ENCODE data around the gene POLR3B. TPM values are rescaled to one million over a fixed set of nuclear protein-coding genes. Genes with fewer than 3 reads are reported as not detected.
A peak's percentile ranks its signal among the peaks of the same experiment; 100 is the strongest.

The POLR3B gene
- polyA plus RNA-seq, 3 donors, result 1.7 to 2.6 (median 2.0) TPM

DNA sequence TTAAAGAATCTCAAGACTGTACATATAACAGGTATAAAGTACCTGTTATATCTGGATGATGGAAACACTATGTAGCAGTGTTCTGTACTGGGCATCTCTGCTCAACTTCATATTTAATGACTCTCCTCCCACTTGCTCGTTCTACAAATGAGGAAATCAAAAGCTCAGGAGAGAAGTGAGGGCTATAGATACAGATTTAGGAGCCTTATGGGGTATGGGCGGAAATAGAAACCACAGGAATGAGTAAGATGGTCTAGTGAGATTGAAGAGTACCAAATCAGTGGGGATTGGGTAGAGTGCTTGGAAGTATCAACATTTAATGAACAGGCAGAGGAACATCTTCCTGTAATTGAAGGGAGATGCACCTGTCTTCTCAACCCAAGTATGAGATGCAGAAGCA, 23.8 kb upstream of the POLR3B start:
- no peak overlapping the region for H3K4me3 ChIP-seq (replicated peaks in 1 of 3; ENCODE audit: low read depth in 2 of 3, low read length in 3 of 3)
- H3K4me2 ChIP-seq (replicated peaks; ENCODE audit: extremely low read depth, low read length, poor library complexity, severe bottlenecking), result no peak overlapping the region
- H3K9me3 Mint-ChIP-seq, result no peaks in the 10 kb centered on the region
- no peak overlapping the region for H3K9ac ChIP-seq (ENCODE audit: insufficient read depth, low read length, poor library complexity, severe bottlenecking)
- TF ChIP-seq CTCF (IDR thresholded peaks at IDR 0.05), result no peak
- peak overlapping the region in 2 of 7 donors; percentile 0 to 31 for H3K27ac Mint-ChIP-seq
- no peak overlapping the region for H3K27ac ChIP-seq (ENCODE audit: low read depth in 1 of 2, low read length in 2 of 2)
- no peaks in the 10 kb centered on the region for H3K79me2 ChIP-seq (ENCODE audit: insufficient read depth, low read length)
- H3K4me3 Mint-ChIP-seq, result no peak overlapping the region
- no peak overlapping the region for H2AFZ ChIP-seq (ENCODE audit: insufficient read depth, low read depth, low read length, poor library complexity, severe bottlenecking)
- peaks cover 71% of the 10 kb centered on the region for H3K4me1 Mint-ChIP-seq
- no peaks in the 10 kb centered on the region for H3K27me3 ChIP-seq (ENCODE audit: control insufficient read depth in 2 of 2, insufficient read depth in 2 of 2, low read length in 2 of 2)
- no peaks in the 10 kb centered on the region for H4K20me1 ChIP-seq (ENCODE audit: insufficient read depth, low read length)
- H3K36me3 ChIP-seq (replicated peaks in 1 of 2; ENCODE audit: control insufficient read depth in 1 of 2, insufficient read depth in 2 of 2, low read length in 2 of 2), result peaks cover 0 to 12% of the 10 kb centered on the region in 2 donors
- H3K9me3 ChIP-seq (replicated peaks in 1 of 2; ENCODE audit: control insufficient read depth in 1 of 2, insufficient read depth in 1 of 2, low read length in 2 of 2), result no peaks in the 10 kb centered on the region
- intact Hi-C loops (cut with micrococcal nuclease), result loop anchor here in 1 of 2 donors (10.0 kb wide), 1 partner anchor 109 kb away; no protein-coding TSS in a partner anchor
- WGBS (ENCODE audit: insufficient coverage), result 38% methylated on average over 1 of the region's 2 CpGs
- peaks cover 48% of the 10 kb centered on the region in 2 donors for H3K36me3 Mint-ChIP-seq
- DNase-seq, result peak in 1 of 3 donors; percentile 14
- peaks cover 62 to 70% of the 10 kb centered on the region in 2 donors for H3K4me1 ChIP-seq (ENCODE audit: control insufficient read depth in 1 of 2, insufficient read depth in 2 of 2, low read length in 2 of 2)
- peaks cover 0 to 2% (median under 1%) of the 10 kb centered on the region in 3 donors for H3K27me3 Mint-ChIP-seq (ENCODE audit: low read depth in 3 of 3)

DNA sequence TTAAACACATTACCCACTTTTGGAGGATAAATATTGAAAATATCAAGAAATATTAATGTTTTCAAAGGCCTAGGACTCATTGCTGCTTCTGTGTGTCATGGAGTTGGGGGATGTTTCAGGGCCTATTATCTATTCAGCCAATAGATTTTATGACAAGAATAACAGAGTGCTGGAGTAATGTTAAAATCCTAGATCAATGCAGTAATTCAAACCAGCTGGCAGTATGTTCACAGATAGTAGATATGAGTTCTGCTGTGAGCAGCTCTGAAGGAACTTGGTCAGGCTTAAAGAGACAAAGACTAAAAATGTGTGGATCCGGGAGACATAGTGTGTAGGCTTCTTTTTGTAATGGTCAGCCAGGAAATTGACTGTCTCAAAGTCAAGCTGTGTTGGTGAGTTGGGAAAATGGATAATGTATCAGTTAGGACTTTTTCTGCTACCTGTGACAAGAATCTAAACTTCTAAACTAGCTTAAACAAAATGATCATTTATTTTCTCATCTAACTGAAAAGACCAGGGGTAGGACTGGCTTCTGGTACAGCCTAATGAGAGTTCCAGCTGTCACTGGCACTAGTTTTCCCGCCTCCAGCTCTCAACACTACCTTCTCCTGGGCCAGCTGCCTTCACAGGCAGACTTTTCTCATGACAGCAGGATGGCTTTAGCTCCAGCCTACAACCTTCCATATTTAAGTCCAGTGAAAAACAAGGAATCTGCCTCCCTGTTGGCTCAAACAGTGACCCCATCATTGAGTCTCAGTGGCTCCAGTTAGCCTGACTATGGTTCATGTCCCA, 16.3 kb upstream of the POLR3B start:
- no peaks in the 10 kb centered on the region for H3K9me3 ChIP-seq (replicated peaks in 1 of 2; ENCODE audit: control insufficient read depth in 1 of 2, insufficient read depth in 1 of 2, low read length in 2 of 2)
- Mint-ChIP-seq H3K27me3 (ENCODE audit: low read depth in 3 of 3) (peaks cover 0 to 3% (median 0%) of the 10 kb centered on the region in 3 donors), H3K9me3 (no peaks in the 10 kb centered on the region), H3K27ac (peak overlapping the region in 1 of 7 donors; percentile 59), H3K4me1 (peaks cover 12% of the 10 kb centered on the region), H3K4me3 (no peak overlapping the region), H3K36me3 (peaks cover 67 to 85% of the 10 kb centered on the region in 2 donors)
- peaks cover 6 to 8% of the 10 kb centered on the region in 2 donors for H3K4me1 ChIP-seq (ENCODE audit: control insufficient read depth in 1 of 2, insufficient read depth in 2 of 2, low read length in 2 of 2)
- intact Hi-C loops (cut with micrococcal nuclease), result no loop called here
- peaks cover 23 to 65% of the 10 kb centered on the region in 2 donors for H3K36me3 ChIP-seq (replicated peaks in 1 of 2; ENCODE audit: control insufficient read depth in 1 of 2, insufficient read depth in 2 of 2, low read length in 2 of 2)
- no peak overlapping the region for H3K4me3 ChIP-seq (replicated peaks in 1 of 3; ENCODE audit: low read depth in 2 of 3, low read length in 3 of 3)
- H3K9ac ChIP-seq (ENCODE audit: insufficient read depth, low read length, poor library complexity, severe bottlenecking), result no peak overlapping the region
- peaks cover 19% of the 10 kb centered on the region for H4K20me1 ChIP-seq (ENCODE audit: insufficient read depth, low read length)
- no peaks in the 10 kb centered on the region for H3K79me2 ChIP-seq (ENCODE audit: insufficient read depth, low read length)
- DNase-seq, result no peak
- TF ChIP-seq CTCF (IDR thresholded peaks at IDR 0.05), result no peak
- no peak overlapping the region for H3K4me2 ChIP-seq (replicated peaks; ENCODE audit: extremely low read depth, low read length, poor library complexity, severe bottlenecking)
- WGBS (ENCODE audit: insufficient coverage), result 100% methylated on average over 2 of the region's 2 CpGs
- H2AFZ ChIP-seq (ENCODE audit: insufficient read depth, low read depth, low read length, poor library complexity, severe bottlenecking), result no peak overlapping the region
- H3K27ac ChIP-seq (ENCODE audit: low read depth in 1 of 2, low read length in 2 of 2), result no peak overlapping the region
- no peaks in the 10 kb centered on the region for H3K27me3 ChIP-seq (ENCODE audit: control insufficient read depth in 2 of 2, insufficient read depth in 2 of 2, low read length in 2 of 2)

All from CD14-positive monocyte (primary cell).